ENCODE data around the gene MACROD2. TPM values are rescaled to one million over a fixed set of nuclear protein-coding genes. Genes with fewer than 3 reads are reported as not detected.
A peak's percentile ranks its signal among the peaks of the same experiment; 100 is the strongest.
"Not testable (repeated sequence)": the region's sequence is repeated elsewhere in the genome, so short reads cannot be mapped to it uniquely, and the experiment has no call there.

The MACROD2 gene
- total and polyA plus RNA-seq, 8 donors: 0.78 to 31.3 (median 10.9) TPM; not detected in 1

DNA sequence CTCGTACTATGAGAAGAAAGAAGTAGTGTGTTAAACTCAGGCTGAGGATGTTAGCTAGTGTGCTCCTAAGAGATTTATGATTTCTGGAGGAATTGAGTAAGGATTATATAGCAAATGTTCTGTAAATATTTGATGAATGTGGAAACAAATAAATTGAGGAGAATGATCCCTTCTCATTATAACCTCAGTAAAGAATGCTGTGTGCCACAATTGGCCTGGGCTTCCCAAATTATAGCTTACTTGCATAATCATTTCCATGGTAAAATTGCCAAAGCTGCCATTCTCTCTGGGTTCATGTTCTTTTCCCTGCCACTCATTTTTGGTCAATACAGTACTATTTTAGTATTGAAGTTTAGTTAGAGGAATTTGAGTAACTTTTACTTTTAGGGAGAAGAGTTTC, 213.6 kb downstream of the MACROD2 start:
- Histone ChIP-seq H3K9me3 (no peaks in the 10 kb centered on the region), H3K4me3 (no peak overlapping the region), H3K36me3 (no peaks in the 10 kb centered on the region), H3K4me1 (no peaks in the 10 kb centered on the region), H3K27me3 (no peaks in the 10 kb centered on the region), H3K27ac (no peak overlapping the region)
- intact Hi-C loops (cut with DNase I; ENCODE audit: low total_unique reads): no loop called here
- TF ChIP-seq POLR2AphosphoS5 (IDR thresholded peaks at IDR 0.05): no peak
- no peak for TF ChIP-seq POLR2A (IDR thresholded peaks at IDR 0.05)
- WGBS, 5 donors: 87 to 95% (median 91%) methylated on average over 1 of the region's 1 CpG
- DNase-seq: no peak

DNA sequence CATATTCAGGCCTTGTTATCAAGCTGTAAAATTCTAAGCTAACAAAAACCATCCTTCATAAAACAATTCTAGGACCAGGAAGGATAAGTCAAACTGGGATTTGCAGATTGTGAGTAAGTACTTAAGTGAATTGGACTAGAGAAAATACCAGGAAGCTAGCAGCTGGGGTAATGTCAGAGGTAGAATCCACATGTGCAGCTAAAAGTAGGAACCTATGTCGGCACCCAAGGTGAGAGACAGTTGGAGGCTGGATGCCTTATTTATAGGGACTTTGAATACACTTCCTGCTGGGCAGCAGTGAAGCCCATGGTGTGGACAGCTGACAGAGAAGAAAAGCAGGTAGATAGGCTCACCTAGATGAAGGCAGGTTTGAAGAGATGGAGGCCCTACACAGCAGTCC, 214.8 kb downstream of the MACROD2 start:
- no peak for DNase-seq
- H3K27ac ChIP-seq: no peak overlapping the region
- no peak overlapping the region for H3K4me3 ChIP-seq
- TF ChIP-seq EP300 (IDR thresholded peaks at IDR 0.05) (no peak), POLR2AphosphoS5 (IDR thresholded peaks at IDR 0.05) (no peak), POLR2A (IDR thresholded peaks at IDR 0.05) (no peak)
- TF ChIP-seq, protein P1, sequence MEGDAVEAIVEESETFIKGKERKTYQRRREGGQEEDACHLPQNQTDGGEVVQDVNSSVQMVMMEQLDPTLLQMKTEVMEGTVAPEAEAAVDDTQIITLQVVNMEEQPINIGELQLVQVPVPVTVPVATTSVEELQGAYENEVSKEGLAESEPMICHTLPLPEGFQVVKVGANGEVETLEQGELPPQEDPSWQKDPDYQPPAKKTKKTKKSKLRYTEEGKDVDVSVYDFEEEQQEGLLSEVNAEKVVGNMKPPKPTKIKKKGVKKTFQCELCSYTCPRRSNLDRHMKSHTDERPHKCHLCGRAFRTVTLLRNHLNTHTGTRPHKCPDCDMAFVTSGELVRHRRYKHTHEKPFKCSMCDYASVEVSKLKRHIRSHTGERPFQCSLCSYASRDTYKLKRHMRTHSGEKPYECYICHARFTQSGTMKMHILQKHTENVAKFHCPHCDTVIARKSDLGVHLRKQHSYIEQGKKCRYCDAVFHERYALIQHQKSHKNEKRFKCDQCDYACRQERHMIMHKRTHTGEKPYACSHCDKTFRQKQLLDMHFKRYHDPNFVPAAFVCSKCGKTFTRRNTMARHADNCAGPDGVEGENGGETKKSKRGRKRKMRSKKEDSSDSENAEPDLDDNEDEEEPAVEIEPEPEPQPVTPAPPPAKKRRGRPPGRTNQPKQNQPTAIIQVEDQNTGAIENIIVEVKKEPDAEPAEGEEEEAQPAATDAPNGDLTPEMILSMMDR (IDR thresholded peaks at IDR 0.05): no peak
- no peaks in the 10 kb centered on the region for H3K4me1 ChIP-seq
- H3K27me3 ChIP-seq: no peaks in the 10 kb centered on the region
- WGBS, 5 donors: 73 to 100% (median 81%) methylated on average over 1 of the region's 1 CpG
- H3K36me3 ChIP-seq: no peaks in the 10 kb centered on the region
- intact Hi-C loops (cut with DNase I; ENCODE audit: low total_unique reads): no loop called here
- no peaks in the 10 kb centered on the region for H3K9me3 ChIP-seq

DNA sequence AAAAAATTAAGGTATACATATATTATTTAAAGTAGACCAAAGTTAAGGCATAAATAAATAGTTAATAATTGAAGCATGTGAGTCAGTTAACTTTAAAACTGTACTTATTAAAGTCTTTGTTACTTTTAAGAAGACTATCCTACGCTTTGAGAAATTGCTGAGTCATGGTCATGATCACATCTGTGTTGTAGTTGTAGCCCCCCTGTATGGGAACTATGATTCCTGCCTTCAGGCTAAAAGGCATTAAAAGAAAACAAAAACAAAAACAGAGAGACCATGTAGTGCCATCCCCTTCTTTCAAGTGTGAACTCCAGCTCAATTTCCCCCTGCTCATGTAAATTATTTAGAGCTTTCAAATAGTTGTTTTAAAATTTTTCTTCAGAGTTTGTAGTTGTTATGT, 218.7 kb downstream of the MACROD2 start:
- no peak for TF ChIP-seq EP300 (IDR thresholded peaks at IDR 0.05)
- Histone ChIP-seq H3K4me3 (no peak overlapping the region), H3K27me3 (no peaks in the 10 kb centered on the region), H3K36me3 (no peaks in the 10 kb centered on the region), H3K9me3 (no peaks in the 10 kb centered on the region), H3K27ac (no peak overlapping the region), H3K4me1 (no peaks in the 10 kb centered on the region)
- DNase-seq: no peak
- intact Hi-C loops (cut with DNase I; ENCODE audit: low total_unique reads): no loop called here
- 43 to 71% (median 69%) methylated on average over 1 of the region's 1 CpG for WGBS, 5 donors

DNA sequence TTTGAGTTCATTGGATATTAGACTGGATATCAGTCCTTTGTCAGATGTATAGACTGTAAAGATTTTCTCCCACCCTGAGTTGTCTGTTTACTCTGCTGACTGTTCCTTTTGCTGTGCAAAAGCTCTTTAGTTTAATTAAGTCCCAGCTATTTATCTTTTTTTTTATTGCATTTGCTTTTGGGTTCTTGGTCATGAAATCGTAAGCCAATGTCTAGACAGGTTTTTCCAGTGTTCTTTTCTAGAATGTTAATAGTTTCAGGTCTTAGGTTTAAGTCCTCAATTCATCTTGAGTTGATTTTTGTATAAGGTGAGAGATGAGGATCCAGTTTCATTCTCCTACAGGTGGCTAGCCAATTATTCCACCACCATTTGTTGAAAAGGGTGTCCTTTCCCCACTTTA, 220.6 kb downstream of the MACROD2 start:
- H3K9me3 ChIP-seq; H3K4me1 ChIP-seq; H3K4me3 ChIP-seq; H3K27me3 ChIP-seq; intact Hi-C loops (cut with DNase I; ENCODE audit: low total_unique reads); H3K36me3 ChIP-seq; DNase-seq; H3K27ac ChIP-seq: not testable (repeated sequence)
- WGBS, 5 donors: 62 to 79% (median 74%) methylated on average over 1 of the region's 1 CpG

DNA sequence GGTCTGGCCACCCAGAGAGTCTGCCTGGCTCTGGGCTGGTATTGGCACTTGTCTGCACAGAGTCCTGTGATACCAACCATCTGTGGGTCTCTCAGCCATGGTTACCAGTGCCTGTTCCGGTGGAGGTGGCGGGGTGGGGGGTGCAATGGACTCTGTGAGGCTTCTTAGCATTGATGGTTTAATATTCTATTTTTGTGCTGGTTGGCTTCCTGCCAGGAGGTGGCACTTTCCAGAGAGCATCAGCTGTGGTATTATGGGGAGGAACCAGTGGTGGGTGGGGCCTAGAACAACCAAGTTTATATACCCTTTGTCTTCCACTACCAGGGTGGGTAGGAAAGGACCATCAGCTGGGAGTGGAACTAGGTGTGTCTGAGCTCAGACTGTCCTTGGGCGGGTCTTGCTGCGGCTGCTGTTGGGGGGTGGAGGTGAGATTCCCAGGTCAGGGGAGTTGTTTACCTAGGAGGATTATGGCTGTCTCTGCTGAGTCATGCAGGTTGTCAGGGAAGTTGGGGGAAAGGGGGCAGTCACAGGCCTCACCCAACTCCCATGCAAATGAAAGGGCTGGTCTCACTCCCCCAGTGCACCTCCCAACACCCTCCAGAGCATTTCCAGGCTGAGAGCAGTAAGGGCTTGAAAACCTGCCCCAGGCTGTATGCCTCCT, 224.6 kb downstream of the MACROD2 start:
- TF ChIP-seq, protein P1 (IDR thresholded peaks at IDR 0.05): no peak
- no peak for TF ChIP-seq POLR2AphosphoS5 (IDR thresholded peaks at IDR 0.05)
- no peak for TF ChIP-seq EP300 (IDR thresholded peaks at IDR 0.05)
- TF ChIP-seq POLR2A (IDR thresholded peaks at IDR 0.05): no peak
- peak in 1 of 2 donors; percentile 43 for DNase-seq
- intact Hi-C loops (cut with DNase I; ENCODE audit: low total_unique reads): no loop called here
- Histone ChIP-seq H3K27ac (no peak overlapping the region), H3K4me1 (no peaks in the 10 kb centered on the region), H3K36me3 (no peaks in the 10 kb centered on the region), H3K4me3 (no peak overlapping the region), H3K9me3 (no peaks in the 10 kb centered on the region), H3K27me3 (no peaks in the 10 kb centered on the region)
- WGBS, 5 donors: 85 to 96% (median 87%) methylated on average over 3 to 4 of the region's 4 CpGs

DNA sequence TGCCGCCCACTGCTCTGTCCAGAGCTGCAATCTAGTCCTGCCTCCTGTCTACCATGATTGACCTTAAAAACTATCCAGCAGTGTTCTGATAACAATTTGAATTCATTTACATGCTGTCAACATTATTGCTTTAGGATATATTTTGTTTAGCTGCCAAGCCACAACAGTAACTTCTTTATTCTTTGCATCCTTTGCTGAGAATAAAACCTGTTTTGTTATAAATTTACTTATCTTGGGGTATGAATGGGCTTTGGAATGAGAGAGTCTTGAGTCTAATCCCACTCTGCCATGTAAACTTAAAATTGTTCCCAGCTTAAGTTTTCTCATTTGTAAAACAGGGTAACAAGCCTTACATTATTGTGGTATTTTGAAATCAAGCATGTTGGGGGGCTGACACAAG, 225.7 kb downstream of the MACROD2 start:
- peaks cover 0 to 4% (median 0%) of the 10 kb centered on the region in 4 donors for H3K4me1 ChIP-seq
- 90 to 100% (median 100%) methylated on average over 1 of the region's 1 CpG for WGBS, 5 donors
- H3K9me3 ChIP-seq: no peaks in the 10 kb centered on the region
- no peak for DNase-seq
- TF ChIP-seq POLR2AphosphoS5 (IDR thresholded peaks at IDR 0.05): no peak
- no peak for TF ChIP-seq EP300 (IDR thresholded peaks at IDR 0.05)
- no peak for TF ChIP-seq POLR2A (IDR thresholded peaks at IDR 0.05)
- TF ChIP-seq, protein P1 (IDR thresholded peaks at IDR 0.05): no peak
- H3K27me3 ChIP-seq: no peaks in the 10 kb centered on the region
- no peak overlapping the region for H3K27ac ChIP-seq
- H3K4me3 ChIP-seq: no peak overlapping the region
- no peaks in the 10 kb centered on the region for H3K36me3 ChIP-seq
- intact Hi-C loops (cut with DNase I; ENCODE audit: low total_unique reads): no loop called here
